8988T (cell line): ENCODE data around the gene CFAP20.
"Not testable (repeated sequence)": the region's sequence is repeated elsewhere in the genome, so short reads cannot be mapped to it uniquely, and the experiment has no call there.

ENCODE experiments used
- DNase-seq: peaks from one replicate; pipeline ENCODE4 v3.0.0; 2011

Gene CFAP20

DNA sequence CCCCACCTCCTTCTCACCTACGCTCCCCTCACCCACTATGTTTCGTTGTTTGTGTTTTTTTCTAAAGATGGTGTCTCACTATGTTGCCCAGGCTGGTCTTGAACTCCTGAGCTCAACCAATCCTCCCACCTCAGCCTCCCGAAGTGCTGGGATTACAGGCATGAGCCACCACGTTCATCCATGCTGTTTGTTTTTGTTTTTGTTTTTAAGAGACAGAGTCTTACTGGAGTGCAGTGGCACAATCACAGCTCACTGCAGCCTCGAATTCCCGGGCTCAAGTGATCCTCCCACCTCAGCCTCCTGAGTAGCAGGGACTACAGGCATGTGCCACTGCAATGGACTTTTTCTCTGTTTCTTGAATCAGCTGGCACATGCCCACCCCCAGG lies 33.6 kb downstream of the CFAP20 start:
- DNase-seq, result not testable (repeated sequence)

DNA sequence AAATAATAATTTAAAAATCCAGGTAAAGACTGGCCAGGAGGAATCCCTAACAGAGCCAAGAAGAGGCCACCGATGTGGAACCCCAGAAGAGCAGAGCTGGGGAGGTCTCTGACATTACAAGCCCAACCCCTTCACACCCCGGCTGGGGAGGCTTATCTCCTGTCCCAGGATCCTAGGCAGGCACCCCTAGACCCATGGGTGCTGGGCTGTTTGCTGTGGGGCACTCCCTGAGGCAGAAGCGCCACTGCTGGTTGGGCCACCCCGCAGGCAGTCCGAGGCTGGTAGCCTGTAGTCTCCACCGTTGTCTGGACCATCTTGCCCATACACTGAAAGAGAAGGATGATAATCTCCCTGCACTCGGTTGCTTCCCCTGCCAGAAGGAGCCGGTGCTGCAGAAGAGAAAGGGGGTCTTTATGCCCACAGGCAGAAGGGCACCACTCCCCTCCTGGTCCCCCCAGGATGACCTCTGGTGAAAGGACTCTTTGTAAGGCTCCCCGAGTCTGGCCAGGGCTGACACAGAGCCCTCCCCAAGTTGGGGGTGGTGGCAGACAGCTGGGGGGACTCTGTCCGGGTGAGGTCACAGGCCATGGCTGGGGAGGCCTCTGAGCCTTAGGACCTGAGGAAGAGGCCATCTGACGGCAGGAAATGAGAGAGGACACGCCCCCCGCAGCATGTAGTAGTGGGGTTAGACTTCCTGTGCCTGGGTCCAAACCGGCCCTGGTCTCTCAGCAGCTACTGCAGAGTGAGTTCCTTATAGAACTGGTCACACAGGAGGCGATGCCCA lies 34.2 kb downstream of the CFAP20 start:
- no peak for DNase-seq

DNA sequence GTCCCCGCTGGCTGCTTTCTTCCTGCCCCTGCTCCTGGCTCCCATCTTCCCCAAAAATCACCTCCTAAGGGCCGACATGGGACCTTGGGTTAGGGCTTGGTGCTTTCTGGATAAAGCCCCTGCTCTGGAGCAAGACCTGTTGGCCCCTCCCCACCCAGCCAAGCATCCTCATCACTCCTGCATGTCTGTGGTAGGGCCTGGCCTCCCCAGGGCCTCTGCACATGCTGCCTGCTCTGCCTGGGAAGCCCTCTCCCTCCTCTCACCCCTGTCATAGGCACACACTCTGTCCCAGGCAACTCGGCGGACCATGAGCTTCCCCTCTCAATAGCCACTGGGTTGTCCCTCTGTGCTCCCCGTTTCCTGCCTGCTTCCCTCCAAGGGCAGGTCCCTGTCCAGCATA lies 35.2 kb downstream of the CFAP20 start:
- DNase-seq, result no peak

DNA sequence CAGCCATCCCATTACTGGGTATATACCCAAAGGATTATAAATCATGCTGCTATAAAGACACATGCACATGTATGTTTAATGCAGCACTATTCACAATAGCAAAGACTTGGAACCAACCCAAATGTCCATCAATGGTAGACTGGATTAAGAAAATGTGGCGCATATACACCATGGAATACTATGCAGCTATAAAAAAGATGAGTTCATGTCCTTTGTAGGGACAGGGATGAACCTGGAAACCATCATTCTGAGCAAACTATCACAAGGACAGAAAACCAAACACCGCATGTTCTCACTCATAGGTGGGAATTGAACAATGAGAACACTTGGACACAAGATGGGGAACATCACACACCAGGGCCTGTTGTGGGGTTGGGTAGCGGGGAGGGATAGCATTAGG lies 38.8 kb downstream of the CFAP20 start:
- DNase-seq, result not testable (repeated sequence)

DNA sequence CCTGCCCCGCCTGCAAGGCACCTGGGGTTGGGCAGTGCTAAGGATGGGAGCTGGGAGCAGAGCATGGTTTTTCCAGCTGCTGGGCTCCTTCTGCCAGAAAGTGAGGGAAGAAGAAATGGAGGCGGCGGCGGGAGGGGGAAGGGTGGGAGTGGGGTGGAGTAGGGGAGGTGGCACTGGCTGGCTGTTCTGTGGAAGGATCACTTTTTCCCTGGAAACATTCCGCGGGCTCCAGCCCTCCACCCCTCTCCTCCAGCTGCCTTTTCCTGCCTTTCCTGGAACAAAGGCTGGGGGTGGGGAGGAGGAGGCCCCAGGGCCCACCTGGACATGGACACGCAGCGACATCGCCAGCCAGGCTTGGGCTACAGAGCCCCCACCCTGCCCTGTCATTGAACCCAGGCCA lies 41.1 kb downstream of the CFAP20 start:
- DNase-seq, result no peak

DNA sequence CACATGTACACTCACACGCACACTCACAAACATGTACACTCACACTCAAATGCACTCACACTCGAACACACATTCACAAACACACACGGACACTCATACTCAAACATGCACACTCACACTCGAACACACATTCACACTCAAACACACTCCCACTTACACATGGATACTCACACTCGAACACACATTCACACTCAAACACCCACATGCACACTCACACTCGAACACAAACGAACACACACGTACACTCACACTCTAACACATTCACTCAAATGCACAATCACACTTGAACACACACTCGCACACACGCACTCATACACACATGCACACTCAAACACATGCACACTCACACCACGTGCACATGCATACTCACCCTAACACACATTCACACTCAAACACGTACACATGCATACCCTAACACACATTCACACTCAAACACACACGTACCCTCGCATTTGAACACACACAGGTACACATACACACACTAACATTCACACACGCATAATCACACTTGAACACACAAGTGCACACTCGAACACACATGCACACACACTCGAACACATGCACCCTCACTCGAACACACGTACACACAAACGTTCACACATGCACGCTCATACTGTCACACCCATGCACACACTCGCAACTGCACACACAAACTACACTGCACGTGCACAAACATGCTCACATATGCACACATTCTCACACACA lies 41.8 kb downstream of the CFAP20 start:
- DNase-seq, result no peak

DNA sequence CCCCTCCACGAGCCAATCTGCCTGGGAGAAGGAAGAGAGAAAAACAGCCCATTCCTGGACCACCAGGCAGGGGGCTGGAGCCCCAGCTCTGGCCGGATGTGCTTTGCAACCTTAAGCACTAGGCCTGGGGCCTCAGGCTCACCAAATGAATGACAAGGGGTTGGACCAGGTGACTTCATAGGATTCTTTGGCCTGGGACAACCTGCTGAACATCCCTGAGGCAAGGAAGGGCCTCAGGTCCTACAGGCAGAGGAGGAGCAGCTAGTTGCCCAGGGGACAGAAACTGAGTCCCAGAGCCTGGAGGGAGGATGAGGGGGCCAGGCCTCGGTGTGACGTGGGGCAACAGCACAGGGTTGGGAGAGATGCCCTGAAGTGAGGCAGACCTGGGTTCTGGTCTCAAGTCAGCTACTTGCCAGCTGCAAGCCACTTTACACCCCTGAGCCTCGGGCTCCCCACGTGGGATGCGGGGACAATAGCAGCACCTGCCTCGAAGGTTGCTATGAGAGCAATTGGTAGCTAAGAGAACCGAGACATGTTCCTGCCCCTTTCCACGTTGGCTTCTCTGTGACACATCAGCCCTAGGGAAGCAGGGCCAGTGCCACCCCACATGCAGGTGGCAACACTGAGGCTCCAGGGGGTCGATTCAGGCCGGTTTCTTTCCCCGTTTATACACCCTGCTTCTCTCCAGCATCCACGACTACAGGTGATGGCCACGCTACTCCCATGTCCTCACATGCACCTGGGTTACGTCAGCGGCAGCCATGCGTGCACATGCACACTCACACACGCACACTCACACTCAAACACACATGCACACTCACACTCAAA lies 42.6 kb downstream of the CFAP20 start:
- DNase-seq, result no peak

DNA sequence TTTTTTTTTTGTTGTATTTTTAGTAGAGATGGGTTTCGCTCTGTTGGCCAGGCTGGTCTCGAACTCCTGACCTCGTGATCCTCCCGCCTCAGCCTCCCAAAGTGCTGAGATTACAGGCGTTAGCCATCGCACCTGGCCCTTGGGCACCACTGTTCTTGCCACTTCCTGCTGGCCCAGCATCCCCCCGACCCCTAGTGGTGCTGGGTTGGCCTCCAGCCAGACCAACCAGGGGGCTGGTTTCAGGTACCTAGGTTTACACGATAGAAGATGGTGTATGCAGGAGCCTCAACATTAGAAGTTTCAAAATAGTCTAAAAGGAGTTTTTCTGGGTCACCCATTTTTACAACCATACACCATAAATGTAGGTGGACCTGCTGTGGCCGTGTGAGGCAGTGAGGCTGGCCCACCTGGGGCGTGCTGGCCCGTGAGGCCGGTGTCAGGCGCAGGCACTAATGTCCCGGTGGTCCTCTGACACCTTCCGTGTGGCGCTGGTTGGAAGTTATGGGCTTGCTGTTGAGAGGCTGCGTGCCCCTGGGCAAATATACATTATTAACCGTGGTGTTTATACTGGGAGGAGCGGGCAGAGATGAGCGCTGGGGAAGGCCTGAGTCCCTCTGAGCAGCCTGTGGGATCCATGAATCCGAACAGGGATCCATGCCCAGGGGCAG lies 43.5 kb downstream of the CFAP20 start:
- DNase-seq, result no peak

DNA sequence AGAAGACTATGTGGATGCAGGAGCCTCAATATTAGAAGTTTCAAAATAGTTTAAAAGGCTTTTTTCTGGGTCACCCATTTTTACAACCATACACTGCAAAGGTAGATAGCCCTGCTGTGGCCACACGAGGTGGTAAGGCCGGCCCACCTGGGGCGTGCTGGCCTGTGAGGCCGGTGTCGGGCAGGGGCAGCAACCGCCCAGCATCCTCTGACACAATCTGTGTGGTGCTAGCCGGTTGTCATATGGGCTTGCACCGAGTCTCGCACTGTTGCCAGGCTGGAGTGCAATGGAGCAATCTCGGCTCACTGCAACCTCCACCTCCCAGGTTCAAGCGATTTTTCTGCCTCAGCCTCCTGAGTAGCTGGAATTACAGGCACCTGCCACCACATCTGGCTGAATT lies 44.0 kb downstream of the CFAP20 start:
- no peak for DNase-seq

DNA sequence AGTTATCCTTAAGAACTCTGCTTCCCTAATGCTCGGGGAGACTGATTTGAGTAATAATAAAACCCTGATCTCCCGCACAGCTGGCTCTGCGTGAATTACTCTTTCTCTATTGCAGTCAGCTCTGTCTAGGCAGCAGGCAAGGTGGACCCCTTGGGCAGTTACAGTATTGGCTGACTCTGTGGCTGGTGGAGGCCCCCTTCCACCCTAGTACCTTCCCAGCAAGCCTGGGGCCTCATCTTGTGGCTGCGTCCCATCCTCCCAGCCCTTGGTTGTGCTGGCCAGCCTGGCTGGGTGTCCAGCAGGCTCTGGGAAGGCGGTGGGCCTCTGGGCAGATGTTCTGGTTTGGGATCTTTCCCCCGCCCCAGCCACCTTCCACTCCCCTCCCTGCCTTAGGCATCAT lies 44.5 kb downstream of the CFAP20 start:
- no peak for DNase-seq

DNA sequence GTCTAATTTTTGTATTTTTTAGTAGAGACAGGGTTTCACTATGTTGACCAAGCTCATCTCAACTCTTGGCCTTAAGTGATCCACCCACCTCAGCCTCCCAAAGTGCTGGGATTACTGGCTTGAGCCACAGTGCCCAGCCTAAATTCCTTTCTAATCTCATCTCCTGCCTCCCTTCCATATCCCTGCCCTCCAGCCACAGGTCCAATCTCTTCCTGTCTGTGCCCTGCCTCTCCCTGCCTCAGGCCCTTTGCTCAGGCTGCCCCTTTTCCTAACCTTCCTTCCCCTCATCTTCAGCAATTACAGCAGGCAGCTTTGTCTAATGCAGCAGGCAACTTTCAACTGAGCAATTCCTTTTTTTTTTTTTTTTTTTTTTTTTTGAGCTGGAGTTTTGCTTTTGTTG lies 46.8 kb downstream of the CFAP20 start:
- no peak for DNase-seq

DNA sequence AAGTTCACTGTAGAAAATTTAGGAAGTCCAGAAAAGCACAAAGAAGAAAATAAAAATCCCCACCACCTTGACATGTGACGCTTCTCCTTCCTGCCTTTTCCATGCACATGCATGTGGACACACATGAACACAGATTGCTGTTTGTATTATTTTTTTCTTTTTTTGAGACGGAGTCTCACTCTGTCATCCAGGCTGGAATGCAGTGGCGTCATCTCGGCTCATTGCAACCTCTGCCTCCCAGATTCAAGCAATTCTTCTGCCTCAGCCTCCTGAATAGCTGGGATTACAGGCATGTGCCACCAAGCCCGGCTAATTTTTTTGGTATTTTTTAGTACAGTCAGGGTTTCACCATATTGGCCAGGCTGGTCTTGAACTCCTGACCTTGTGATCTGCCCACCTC lies 48.5 kb downstream of the CFAP20 start:
- not testable (repeated sequence) for DNase-seq

DNA sequence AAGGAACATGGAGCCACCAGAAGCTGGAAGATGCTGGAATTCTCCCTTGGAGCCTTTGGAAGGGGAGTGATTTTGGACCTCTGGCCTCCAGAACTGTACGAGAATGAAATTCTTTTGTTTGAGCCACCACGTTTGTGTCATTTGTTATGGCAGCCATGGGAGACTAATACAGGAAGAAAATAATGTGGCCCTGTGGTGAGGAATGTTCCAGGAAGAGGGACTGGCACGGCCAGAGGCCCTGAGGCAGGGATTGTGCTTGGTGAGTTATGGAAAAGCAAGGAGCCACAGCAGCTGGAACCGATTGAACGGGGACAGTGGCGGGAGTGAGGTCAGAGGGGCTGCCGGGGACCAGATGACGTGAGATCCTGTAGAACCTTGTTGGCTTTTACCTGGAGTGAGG lies 51.4 kb downstream of the CFAP20 start:
- DNase-seq, result no peak

DNA sequence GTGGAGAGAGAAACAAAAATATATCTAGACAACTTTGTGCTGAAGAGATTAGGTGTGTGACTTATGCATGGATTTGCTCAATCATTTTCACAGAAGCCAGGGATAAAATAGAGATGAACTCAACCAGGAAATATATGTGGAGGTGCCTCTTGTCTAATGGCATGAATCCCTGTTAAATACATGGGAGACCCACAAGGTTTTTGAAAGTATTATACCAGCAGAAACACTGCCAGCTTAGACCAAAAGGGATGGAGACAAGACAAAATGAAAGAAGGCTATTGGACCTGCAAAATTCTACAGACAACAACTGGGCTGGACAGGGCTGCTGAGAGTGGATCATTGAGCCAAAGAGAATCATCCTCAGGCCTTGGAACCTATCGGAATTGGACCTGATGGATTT lies 52.7 kb downstream of the CFAP20 start:
- no peak for DNase-seq

DNA sequence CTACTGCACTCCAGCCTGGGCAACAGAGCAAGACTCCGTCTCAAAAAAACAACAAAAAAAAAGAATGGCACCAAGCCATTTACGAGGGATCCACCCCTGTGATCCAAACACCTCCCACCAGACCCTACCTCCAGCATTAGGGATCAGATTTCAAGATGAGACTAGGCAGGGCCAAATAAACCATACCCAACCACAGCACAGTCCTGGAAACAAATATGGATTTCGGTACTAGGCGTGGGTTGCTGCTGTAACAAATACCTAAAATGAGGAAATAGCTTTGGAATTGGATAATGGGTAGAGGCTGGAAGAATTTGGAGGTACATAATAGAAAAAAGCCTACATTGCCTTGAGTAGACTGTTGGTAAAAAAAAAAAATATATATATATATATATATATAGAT lies 54.5 kb downstream of the CFAP20 start:
- no peak for DNase-seq

DNA sequence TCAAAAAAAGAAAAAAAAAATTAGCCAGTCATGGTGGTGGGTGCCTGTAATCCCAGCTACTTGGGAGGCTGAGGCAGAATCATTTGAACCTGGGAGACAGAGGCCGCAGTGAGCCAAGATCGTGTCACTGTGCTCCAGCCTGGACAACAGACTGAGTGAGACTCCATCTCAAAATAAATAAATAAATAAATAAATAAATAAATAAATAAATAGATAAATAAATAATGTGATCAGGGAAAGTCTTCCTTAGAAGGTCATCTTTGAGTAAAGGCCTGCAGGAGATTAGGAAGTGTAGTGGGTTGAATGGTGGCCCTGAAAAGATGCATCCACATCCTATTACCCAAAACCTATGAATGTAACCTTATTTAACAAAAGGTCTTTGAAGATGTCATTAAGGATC lies 56.1 kb downstream of the CFAP20 start:
- not testable (repeated sequence) for DNase-seq

DNA sequence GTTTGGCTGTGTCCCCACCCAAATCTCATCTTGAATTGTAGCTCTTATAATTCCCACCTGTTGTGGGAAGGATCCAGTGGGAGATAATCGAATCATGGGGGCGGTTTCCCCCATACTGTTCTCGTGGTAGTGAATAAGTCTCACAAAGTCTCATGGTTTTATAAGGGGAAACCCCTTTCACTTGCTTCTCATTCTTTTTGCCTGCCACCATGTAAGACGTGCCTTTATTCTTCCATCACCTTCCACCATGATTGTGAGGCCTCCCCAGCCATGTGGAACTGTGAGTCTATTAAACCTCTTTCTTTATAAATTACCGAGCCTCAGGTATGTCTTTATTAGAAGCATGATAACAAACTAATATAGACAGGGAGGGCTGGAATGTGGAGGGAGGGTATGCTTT lies 57.0 kb downstream of the CFAP20 start:
- DNase-seq, result not testable (repeated sequence)

DNA sequence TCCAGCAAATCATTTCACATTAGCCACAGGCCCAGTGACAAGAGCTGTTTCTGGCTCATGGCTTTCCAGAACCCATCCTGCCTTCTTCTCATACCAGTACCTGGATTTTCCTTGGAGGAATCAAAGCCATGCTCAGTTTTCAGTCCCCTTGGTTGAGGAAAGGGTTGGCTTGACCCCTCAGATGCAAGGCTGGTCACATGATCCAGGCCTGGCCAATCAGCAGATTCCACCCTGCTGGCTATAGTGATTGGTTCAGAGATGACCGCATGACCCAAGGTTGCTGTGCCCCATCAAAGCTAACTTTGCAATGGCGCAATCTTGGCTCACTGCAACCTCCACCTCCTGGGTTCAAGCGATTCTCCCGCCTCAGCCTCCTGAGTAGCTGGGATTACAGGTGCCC lies 58.6 kb downstream of the CFAP20 start:
- no peak for DNase-seq
